NCI-H524 (cell line): ENCODE results near the gene SLC9A4.

Experiments used
- DNase-seq, 2 experiments: peaks; one replicate each; lab custom pipeline; 2025; lab: John Stamatoyannopoulos, UW

The SLC9A4 gene

DNA sequence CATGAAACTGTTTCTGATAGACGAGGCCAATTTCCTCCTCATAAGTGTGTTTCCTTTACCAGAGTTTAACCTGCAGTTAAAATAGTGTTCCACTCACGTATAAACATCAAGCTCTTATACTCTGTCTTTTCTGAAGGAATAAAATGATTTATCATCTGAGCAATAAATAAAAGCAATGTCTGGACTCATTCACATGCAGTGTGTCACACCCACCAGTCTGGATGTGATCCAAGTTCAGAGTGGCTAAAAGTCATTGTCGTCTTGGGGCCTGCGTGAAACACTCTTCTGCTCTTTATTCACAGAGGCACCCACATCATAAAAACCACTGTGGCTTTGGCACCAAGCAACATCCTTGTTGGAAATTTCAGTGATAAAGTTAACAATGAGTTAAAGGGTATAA, 19.5 kb upstream of the SLC9A4 start:
- no peak for DNase-seq

DNA sequence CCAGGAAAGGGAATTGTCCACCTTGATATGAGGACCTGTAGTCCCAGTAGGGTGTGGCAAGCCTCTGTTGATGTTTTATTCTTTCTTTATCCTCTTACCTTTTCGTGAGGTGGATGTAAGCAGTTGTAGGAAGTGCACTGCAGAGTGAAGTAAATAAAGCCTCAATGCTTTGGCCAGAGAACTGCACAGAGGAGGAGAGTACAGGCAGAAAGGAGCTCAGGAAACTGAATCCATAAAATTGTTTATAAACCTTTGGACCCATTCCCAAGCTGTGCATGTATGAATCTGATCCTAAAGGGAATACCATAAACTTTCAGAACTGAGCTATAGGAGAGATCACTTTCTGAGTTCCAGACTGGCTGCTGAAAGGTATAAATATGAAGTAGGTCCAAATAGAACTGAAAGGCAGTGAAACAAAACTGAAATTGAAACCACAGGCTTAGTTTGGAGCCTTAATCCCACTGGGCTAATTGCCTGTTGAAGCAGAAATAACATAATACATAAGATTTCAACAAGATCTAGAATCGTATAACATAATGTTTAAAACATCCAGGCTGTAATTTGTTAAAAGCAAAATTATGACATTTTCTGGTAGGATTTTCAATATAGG, 17.9 kb upstream of the SLC9A4 start:
- no peak for DNase-seq

DNA sequence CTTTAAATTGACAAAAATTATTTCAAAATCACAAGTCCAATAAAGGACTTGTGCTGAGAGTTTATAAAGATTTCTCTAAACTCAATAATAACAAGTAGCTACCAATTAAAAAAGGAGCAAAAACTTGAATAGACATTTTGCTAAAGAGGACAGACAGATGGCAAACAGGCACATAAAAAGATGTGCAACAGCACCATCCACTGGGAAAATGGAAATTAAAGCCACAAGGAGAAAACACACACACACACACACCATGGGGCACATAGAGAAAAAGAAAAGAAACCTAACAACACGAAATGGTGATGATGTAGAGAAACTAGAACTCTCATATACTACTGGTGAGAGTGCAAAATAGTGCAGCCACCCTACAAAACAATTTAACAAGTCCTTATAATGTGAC, 12.6 kb upstream of the SLC9A4 start:
- no peak for DNase-seq

DNA sequence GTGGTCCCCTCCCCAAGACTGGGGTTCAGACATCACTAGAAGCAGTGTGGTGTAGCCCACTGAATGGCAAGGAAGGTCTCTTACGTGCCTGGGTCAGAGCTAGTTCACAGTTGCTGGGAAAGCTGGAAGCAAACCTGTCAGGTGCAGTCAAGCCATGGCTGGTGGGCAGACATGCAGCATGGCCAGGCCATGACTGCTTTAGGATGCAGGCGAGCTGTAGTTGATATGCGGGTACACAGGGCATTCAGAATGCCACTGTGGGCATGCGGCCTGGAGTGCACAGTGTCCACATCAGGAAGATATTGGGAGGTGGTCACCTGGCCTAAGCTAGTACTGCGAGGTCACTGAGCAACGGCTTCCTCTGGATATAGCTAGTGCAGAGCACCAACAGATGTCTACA, 11.8 kb upstream of the SLC9A4 start:
- no peak for DNase-seq

DNA sequence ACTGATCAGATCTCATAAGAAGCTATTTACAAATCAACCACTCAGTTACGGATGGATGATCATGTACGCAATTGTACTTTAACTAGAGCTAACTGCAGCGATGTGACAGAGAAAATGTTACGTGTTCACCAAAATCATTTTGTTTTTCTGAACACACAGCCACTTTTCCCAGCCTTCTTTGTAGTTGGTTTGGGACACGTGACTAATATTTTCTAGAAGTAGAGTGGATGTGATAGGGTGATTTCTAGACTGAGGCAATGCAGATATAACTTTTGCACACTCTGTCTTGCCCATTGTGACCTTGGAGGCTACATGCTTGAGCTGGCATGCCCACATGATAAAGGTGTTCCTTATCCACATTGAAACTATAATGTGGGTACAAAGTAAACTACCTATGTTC, 9.9 kb upstream of the SLC9A4 start:
- DNase-seq, result no peak

- no peak for DNase-seq
These were observed 2.9 kb upstream of the SLC9A4 start for GRCh38 chr2:102470168-102470567.

- DNase-seq, result no peak
These were observed 605 bp downstream of the SLC9A4 start for GRCh38 chr2:102473631-102474030.

DNA sequence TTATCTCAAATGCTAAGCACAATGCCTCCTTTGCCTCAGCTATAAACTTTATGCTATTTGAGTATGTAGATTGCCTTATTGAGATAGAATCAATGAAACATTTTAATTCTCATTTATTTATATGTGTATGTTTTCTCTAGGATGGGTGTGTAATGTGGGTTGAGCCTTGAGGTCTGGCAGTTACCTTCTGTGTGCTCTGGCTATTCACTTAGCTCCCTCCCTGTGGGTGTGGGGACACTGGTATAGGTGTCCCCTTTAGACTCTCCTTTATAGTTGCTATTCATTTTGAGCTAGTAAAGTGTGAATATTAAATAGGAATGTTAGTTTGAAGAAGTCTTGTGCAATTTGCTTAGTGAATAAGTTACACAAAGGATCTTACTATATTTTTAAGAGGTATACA, 1.8 kb downstream of the SLC9A4 start:
- DNase-seq, result no peak

GRCh38 chr2:102478686-102479470, 5.9 kb downstream of the SLC9A4 start:
- DNase-seq, result no peak

- no peak for DNase-seq
These were observed 7.5 kb downstream of the SLC9A4 start for GRCh38 chr2:102480285-102481195.

GRCh38 chr2:102481931-102482330, 8.9 kb downstream of the SLC9A4 start:
- no peak for DNase-seq

GRCh38 chr2:102483086-102483485, 10.1 kb downstream of the SLC9A4 start:
- no peak for DNase-seq

GRCh38 chr2:102484310-102485061, 11.5 kb downstream of the SLC9A4 start:
- DNase-seq, result no peak

DNA sequence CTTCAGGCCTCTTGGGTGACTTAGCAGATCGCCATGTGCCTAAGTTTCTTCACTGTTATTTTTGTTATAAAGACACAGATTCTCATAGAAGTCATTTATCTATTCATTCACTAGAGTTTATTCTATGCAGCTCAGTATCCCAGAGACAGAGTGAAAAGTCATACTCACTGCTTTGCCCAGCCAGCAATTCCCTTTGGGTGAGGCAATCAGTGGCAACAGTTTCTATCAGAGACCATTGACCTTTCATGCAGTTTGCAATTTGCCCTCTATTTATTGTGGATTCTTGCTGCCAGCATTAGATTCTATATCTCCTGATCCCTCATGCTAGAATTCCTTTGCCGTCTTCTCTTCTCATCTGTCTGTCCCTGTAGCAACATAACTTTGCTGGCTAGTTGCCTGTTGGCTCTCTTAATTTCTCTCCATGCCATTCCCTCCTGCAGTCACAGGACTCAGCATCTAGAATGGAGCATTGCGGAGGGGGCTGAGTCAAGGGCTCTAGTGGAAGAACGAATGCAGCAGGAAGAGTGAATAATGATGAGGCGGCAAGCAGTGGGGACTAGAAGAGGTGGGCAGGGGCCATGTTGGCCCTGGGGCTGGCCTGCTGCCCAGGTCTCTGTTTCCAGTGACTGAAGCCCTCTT, 12.2 kb downstream of the SLC9A4 start:
- DNase-seq, result no peak

DNA sequence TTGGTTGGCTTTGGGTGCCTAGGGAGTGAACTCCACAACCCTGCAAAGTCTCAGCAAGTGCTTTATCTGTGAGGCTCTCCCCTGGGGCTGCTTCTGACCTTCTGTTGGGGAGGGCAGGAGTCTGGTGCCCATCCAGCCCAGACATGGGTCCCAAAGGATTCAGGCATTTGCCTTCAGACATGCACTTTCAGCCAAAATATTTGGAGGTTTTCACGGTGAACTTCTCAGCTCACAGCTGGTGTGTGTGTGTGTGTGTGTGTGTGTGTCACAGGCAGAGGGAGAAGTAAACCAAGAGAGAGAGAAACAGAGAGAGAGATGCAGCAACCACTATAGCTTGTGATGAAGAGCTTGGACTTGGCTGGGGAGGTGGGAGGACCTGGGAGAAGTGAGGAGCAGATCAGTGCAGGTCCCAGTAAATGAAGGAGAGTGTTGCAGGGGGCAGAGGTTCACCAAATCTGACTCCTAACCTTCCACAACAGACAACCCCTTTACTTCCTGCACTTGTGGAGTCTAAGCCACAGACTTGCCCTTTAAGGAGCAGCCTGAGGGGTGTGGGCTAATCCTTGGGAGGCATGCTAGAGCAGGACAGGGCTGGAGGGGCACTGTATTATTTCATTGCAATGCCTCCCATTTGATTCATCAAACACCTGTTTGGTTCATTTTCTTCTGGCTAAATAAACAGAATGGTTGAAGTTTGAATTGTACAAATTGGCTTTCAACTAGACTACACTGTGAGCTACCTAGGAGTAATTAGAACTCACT, 14.1 kb downstream of the SLC9A4 start:
- no peak for DNase-seq

DNA sequence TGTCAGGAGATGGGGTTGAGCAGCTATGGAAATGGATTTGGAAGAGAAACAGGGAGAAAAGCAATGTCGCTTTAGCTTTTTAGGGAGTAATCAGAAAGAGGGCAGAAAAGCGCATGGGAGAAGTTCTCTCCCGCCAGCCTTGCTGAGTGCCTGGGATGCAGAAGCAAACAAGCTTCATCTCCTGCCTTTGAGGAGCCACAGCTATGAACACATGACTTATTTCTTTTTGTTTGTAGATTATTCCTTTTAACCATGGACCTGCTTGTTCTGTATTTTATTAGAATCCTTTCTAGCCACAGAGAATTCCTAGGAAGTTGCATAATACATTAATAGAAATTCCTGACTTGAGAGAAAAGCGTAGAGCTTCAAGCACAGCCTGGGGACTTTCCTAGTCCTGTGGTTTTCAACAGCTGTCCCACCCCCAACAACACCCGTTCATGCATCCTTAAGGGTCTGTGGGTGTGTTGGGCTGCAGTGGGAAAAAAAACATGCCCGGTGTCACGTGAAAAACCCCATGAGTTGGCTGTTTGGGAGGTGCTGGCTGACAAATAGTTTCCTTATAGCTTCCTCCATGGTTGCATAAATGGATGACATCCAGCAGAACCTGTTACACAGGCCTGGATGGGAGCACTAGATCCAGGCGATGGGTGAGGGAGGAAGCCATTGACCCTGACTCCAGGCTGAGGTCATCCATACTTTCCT, 14.9 kb downstream of the SLC9A4 start:
- no peak for DNase-seq

- DNase-seq, result no peak
These were observed 16.6 kb downstream of the SLC9A4 start for GRCh38 chr2:102489646-102490045.

DNA sequence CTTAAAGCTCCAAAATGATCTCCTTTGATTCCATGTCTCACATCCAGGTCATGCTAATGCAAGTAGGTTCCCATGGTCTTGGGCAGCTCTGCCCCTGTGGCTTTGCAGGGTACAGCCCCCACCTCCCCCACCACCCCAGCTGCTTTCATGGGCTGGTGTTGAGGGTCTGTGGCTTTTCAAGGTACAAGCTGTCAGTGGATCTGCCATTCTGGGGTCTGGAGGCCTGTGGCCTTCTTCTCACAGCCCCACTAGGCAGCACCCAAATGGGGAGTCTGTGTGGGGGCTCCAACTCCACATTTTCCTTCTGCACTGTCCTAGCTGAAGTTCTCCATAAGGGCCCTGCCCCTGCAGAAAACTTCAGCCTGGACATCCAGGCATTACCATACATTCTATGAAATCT, 19.0 kb downstream of the SLC9A4 start:
- no peak for DNase-seq

- no peak for DNase-seq
These were observed 21.5 kb downstream of the SLC9A4 start for GRCh38 chr2:102494570-102494969.

DNA sequence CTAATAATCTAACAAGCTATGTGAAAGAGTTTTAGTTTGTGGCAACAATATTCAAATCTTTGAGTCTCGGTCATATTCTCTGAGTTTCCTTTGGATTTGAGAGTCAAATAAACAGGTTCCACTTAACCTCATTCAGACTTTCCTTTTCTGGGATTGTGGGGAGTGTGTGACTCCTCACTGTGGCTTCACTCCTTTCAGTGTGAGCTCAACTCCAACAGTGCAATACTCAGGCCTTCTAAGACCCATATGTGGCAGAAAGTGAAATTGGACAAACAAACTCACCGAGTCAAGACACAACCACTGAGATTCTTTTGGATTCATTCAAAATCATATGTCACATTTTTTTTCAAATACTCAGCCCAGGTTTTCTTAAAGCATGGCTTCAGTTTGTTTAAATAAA, 25.4 kb downstream of the SLC9A4 start:
- DNase-seq, result no peak
